ENCODE data around the gene SEMA3B. TPM values are rescaled to one million over a fixed set of nuclear protein-coding genes. Genes with fewer than 3 reads are reported as not detected.
A peak's percentile ranks its signal among the peaks of the same experiment; 100 is the strongest.

Gene SEMA3B
- total and polyA plus RNA-seq, 9 of the 15 experiments (the other 6 are each of a cell fraction or from before 2014, with no cell fraction given) = 0.03 to 1.8 (median 0.55) TPM; not detected in 1

DNA sequence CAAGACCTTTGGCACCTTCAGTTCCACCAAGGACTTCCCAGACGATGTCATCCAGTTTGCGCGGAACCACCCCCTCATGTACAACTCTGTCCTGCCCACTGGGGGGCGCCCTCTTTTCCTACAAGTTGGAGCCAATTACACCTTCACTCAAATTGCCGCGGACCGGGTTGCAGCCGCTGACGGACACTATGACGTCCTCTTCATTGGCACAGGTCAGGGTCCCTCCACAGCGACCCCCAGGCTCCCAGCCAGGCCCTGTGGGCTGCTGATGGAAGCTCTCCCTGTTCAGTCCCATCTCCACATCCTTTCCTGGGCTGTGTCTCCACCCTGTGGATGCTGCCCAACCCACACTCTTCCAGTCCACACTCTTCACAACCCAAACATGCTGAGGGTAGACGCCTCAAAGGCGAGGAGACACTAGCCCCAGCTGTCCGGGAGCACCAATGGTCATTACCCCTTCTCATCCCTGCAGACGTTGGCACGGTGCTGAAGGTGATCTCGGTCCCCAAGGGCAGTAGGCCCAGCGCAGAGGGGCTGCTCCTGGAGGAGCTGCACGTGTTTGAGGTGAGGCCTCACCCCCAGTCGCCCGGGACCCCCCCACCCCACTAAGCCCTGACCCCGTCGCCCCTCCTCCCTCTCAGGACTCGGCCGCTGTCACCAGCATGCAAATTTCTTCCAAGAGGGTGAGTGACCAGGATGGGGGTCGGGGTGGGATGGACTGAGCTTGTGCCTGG lies 5.6 kb downstream of the SEMA3B start (continued):
- TF ChIP-seq HINFP (tag; conservative IDR thresholded peaks at IDR 0.05; ENCODE audit: low read depth) = peak; percentile 70
- TF ChIP-seq ETS1 (conservative IDR thresholded peaks at IDR 0.05; ENCODE audit: control insufficient read depth, low read depth, low read length) = no peak
- TF ChIP-seq CTCF (IDR thresholded peaks at IDR 0.05 in 2 of 3, conservative IDR thresholded peaks at IDR 0.05 in 1 of 3; ENCODE audit: insufficient read depth in 2 of 3, low read depth in 1 of 3, low read length in 3 of 3) = peak; percentile 64 to 92 (median 85)
- TF ChIP-seq HDAC2 (IDR thresholded peaks at IDR 0.05) = 0 out of 2 replicates have a peak, but pooled peaks have one; percentile 23
- 0 out of 4 replicates have a peak, but pooled peaks of 1 of the 2 experiments have one; percentile 24 for TF ChIP-seq NRF1 (conservative IDR thresholded peaks at IDR 0.05 in 1 of 2, IDR thresholded peaks at IDR 0.05 in 1 of 2)
- TF ChIP-seq GABPB1 (CRISPR knock-in tag; IDR thresholded peaks at IDR 0.05) = 0 out of 2 replicates have a peak, but pooled peaks have one; percentile 51
- TF ChIP-seq, protein P1, sequence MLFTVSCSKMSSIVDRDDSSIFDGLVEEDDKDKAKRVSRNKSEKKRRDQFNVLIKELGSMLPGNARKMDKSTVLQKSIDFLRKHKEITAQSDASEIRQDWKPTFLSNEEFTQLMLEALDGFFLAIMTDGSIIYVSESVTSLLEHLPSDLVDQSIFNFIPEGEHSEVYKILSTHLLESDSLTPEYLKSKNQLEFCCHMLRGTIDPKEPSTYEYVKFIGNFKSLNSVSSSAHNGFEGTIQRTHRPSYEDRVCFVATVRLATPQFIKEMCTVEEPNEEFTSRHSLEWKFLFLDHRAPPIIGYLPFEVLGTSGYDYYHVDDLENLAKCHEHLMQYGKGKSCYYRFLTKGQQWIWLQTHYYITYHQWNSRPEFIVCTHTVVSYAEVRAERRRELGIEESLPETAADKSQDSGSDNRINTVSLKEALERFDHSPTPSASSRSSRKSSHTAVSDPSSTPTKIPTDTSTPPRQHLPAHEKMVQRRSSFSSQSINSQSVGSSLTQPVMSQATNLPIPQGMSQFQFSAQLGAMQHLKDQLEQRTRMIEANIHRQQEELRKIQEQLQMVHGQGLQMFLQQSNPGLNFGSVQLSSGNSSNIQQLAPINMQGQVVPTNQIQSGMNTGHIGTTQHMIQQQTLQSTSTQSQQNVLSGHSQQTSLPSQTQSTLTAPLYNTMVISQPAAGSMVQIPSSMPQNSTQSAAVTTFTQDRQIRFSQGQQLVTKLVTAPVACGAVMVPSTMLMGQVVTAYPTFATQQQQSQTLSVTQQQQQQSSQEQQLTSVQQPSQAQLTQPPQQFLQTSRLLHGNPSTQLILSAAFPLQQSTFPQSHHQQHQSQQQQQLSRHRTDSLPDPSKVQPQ (CRISPR knock-in tag; IDR thresholded peaks at IDR 0.05; ENCODE audit: borderline replicate concordance) = no peak
- TF ChIP-seq, protein P2, sequence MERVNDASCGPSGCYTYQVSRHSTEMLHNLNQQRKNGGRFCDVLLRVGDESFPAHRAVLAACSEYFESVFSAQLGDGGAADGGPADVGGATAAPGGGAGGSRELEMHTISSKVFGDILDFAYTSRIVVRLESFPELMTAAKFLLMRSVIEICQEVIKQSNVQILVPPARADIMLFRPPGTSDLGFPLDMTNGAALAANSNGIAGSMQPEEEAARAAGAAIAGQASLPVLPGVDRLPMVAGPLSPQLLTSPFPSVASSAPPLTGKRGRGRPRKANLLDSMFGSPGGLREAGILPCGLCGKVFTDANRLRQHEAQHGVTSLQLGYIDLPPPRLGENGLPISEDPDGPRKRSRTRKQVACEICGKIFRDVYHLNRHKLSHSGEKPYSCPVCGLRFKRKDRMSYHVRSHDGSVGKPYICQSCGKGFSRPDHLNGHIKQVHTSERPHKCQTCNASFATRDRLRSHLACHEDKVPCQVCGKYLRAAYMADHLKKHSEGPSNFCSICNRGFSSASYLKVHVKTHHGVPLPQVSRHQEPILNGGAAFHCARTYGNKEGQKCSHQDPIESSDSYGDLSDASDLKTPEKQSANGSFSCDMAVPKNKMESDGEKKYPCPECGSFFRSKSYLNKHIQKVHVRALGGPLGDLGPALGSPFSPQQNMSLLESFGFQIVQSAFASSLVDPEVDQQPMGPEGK (CRISPR knock-in tag; IDR thresholded peaks at IDR 0.05; ENCODE audit: borderline replicate concordance) = no peak
- TF ChIP-seq ZFX (CRISPR knock-in tag; IDR thresholded peaks at IDR 0.05) = 0 out of 2 replicates have a peak, but pooled peaks have one; percentile 8
- peak; percentile 78 for TF ChIP-seq XRCC5 (IDR thresholded peaks at IDR 0.05; ENCODE audit: low read depth, low read length)
- TF ChIP-seq ARID2 (IDR thresholded peaks at IDR 0.05) = 0 out of 2 replicates have a peak, but pooled peaks have one; percentile 39
- TF ChIP-seq, protein P3, sequence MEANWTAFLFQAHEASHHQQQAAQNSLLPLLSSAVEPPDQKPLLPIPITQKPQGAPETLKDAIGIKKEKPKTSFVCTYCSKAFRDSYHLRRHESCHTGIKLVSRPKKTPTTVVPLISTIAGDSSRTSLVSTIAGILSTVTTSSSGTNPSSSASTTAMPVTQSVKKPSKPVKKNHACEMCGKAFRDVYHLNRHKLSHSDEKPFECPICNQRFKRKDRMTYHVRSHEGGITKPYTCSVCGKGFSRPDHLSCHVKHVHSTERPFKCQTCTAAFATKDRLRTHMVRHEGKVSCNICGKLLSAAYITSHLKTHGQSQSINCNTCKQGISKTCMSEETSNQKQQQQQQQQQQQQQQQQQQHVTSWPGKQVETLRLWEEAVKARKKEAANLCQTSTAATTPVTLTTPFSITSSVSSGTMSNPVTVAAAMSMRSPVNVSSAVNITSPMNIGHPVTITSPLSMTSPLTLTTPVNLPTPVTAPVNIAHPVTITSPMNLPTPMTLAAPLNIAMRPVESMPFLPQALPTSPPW (CRISPR knock-in tag; IDR thresholded peaks at IDR 0.05) = 0 out of 2 replicates have a peak, but pooled peaks have one; percentile 14
